ENCODE results near the gene CCDC60. TPM values are rescaled to one million over a fixed set of nuclear protein-coding genes. Genes with fewer than 3 reads are reported as not detected.
A peak's percentile ranks its signal among the peaks of the same experiment; 100 is the strongest.

CCDC60 gene
- total and polyA plus RNA-seq, 2 donors from 2014 or later: not detected

DNA sequence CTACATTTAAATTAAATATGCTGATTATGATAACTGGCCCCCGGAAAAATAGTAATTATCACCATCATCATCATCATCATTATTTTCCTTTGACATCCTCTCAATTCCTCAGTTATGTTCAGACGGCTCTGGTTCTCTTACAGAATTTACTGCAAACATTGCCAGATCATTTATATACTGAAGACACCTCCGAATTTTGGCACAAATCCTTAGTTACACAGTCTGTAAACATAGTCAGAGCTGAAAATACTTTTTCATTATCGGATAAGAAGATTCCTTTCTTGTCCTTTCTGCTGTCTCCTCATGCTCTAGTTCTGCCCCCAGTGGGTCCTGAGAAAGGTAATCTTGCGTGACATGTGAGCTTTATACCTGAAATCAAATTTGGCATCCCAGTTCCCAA is 40.3 kb upstream of the CCDC60 start:
- TF ChIP-seq, protein P1, sequence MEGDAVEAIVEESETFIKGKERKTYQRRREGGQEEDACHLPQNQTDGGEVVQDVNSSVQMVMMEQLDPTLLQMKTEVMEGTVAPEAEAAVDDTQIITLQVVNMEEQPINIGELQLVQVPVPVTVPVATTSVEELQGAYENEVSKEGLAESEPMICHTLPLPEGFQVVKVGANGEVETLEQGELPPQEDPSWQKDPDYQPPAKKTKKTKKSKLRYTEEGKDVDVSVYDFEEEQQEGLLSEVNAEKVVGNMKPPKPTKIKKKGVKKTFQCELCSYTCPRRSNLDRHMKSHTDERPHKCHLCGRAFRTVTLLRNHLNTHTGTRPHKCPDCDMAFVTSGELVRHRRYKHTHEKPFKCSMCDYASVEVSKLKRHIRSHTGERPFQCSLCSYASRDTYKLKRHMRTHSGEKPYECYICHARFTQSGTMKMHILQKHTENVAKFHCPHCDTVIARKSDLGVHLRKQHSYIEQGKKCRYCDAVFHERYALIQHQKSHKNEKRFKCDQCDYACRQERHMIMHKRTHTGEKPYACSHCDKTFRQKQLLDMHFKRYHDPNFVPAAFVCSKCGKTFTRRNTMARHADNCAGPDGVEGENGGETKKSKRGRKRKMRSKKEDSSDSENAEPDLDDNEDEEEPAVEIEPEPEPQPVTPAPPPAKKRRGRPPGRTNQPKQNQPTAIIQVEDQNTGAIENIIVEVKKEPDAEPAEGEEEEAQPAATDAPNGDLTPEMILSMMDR (IDR thresholded peaks at IDR 0.05; ENCODE audit: borderline replicate concordance, extremely low read depth, insufficient read depth): no peak
- intact Hi-C loops (cut with DNase I): no loop called here
- DNase-seq: no peak

DNA sequence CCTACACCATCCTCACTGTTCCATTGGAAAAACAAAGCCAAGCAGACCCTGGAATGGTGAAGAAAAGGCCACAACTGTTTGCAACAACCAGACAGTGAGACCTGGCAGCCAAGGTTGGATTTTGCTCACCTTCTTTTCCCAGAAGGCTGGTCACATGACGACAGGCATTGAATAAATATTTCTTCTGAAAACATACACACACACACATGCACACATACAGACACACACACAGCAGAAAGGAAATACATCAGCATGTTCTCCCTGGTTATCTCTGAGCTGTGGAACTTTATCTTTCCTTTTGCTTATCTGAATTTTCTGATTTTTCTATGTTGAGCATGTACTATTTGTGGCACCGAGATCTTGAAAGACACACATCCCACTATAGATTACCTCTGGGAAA is 38.0 kb upstream of the CCDC60 start:
- intact Hi-C loops (cut with DNase I): no loop called here
- Histone ChIP-seq H3K27me3 (ENCODE audit: control insufficient read depth, insufficient read depth, low read length) (no peaks in the 10 kb centered on the region), H3K36me3 (ENCODE audit: control insufficient read depth in 2 of 3, insufficient read depth in 3 of 3, low read length in 3 of 3) (no peaks in the 10 kb centered on the region), H3K4me3 (ENCODE audit: low read length in 3 of 3) (no peak overlapping the region), H3K9me3 (ENCODE audit: control insufficient read depth in 2 of 3, insufficient read depth in 1 of 3, low read length in 3 of 3) (no peaks in the 10 kb centered on the region), H3K4me1 (ENCODE audit: control insufficient read depth in 2 of 3, insufficient read depth in 2 of 3, low read depth in 1 of 3, low read length in 3 of 3) (no peaks in the 10 kb centered on the region), H3K9ac (ENCODE audit: low read length in 3 of 3) (no peak overlapping the region), H3K27ac (ENCODE audit: low read depth in 2 of 2, low read length in 2 of 2) (no peak overlapping the region)
- DNase-seq: peak in 1 of 5 donors; percentile 22
- TF ChIP-seq, protein P1 (IDR thresholded peaks at IDR 0.05; ENCODE audit: borderline replicate concordance, extremely low read depth, insufficient read depth): no peak
- no peak for FAIRE-seq

More for the DNA sequence above, 40.3 kb upstream of the CCDC60 start:
- Histone ChIP-seq H3K9ac (ENCODE audit: low read length in 3 of 3) (no peak overlapping the region), H3K4me3 (ENCODE audit: low read length in 3 of 3) (no peak overlapping the region), H3K9me3 (ENCODE audit: control insufficient read depth in 2 of 3, insufficient read depth in 1 of 3, low read length in 3 of 3) (no peaks in the 10 kb centered on the region), H3K36me3 (ENCODE audit: control insufficient read depth in 2 of 3, insufficient read depth in 3 of 3, low read length in 3 of 3) (no peaks in the 10 kb centered on the region), H3K4me1 (ENCODE audit: control insufficient read depth in 2 of 3, insufficient read depth in 2 of 3, low read depth in 1 of 3, low read length in 3 of 3) (no peaks in the 10 kb centered on the region), H3K27ac (ENCODE audit: low read depth in 2 of 2, low read length in 2 of 2) (no peak overlapping the region), H3K27me3 (ENCODE audit: control insufficient read depth, insufficient read depth, low read length) (no peaks in the 10 kb centered on the region)
- FAIRE-seq: no peak

DNA sequence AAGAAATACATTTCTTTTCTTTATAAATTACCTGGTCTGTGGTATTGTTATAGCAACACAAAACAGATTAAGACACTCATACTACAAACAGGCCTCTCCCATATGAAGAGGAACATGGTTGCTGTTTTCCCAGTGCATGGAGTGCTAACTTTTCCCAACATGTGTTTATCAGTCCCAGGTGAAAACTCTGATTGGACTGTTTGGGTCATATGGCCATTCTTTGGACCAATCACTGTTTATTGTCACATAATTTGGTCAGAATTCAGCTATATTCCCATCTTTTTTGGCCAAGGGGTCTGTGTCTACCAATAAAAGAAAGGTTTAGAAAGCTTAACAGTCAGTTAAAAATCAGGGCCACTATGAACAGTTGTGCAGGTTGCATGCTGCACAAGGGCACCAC is 35.4 kb upstream of the CCDC60 start:
- no peaks in the 10 kb centered on the region for H3K27me3 ChIP-seq (ENCODE audit: control insufficient read depth, insufficient read depth, low read length)
- TF ChIP-seq, protein P1 (IDR thresholded peaks at IDR 0.05; ENCODE audit: borderline replicate concordance, extremely low read depth, insufficient read depth): no peak
- no peak overlapping the region for H3K4me3 ChIP-seq (ENCODE audit: low read length in 3 of 3)
- no peak overlapping the region for H3K9ac ChIP-seq (ENCODE audit: low read length in 3 of 3)
- no peaks in the 10 kb centered on the region for H3K4me1 ChIP-seq (ENCODE audit: control insufficient read depth in 2 of 3, insufficient read depth in 2 of 3, low read depth in 1 of 3, low read length in 3 of 3)
- H3K36me3 ChIP-seq (ENCODE audit: control insufficient read depth in 2 of 3, insufficient read depth in 3 of 3, low read length in 3 of 3): no peaks in the 10 kb centered on the region
- FAIRE-seq: no peak
- no peak overlapping the region for H3K27ac ChIP-seq (ENCODE audit: low read depth in 2 of 2, low read length in 2 of 2)
- DNase-seq: no peak
- no peaks in the 10 kb centered on the region for H3K9me3 ChIP-seq (ENCODE audit: control insufficient read depth in 2 of 3, insufficient read depth in 1 of 3, low read length in 3 of 3)
- intact Hi-C loops (cut with DNase I): no loop called here

DNA sequence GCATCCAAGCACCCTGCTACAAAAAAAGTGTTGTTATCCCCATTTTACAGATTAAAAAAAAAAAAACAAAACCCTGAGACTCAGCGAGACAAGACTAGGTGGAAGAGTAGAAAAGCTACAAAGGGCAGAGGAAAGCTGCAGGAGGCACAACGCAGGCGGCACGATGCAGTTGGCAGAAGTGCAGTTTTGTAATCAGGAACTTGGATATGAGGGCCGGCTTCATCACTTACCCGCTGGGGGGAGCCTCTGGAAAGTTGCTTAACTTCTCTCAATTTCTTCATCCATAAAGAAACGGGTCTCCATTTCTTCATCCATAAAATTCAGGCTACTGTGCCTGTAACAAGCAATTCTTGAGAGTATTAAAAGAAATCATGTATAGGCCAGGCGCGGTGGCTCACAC is 33.1 kb upstream of the CCDC60 start:
- H3K36me3 ChIP-seq (ENCODE audit: control insufficient read depth in 2 of 3, insufficient read depth in 3 of 3, low read length in 3 of 3): no peaks in the 10 kb centered on the region
- H3K27ac ChIP-seq (ENCODE audit: low read depth in 2 of 2, low read length in 2 of 2): no peak overlapping the region
- DNase-seq (no peak), FAIRE-seq (no peak)
- no peaks in the 10 kb centered on the region for H3K4me1 ChIP-seq (ENCODE audit: control insufficient read depth in 2 of 3, insufficient read depth in 2 of 3, low read depth in 1 of 3, low read length in 3 of 3)
- no peak overlapping the region for H3K9ac ChIP-seq (ENCODE audit: low read length in 3 of 3)
- TF ChIP-seq, protein P1 (IDR thresholded peaks at IDR 0.05; ENCODE audit: borderline replicate concordance, extremely low read depth, insufficient read depth): no peak
- H3K4me3 ChIP-seq (ENCODE audit: low read length in 3 of 3): no peak overlapping the region
- no peaks in the 10 kb centered on the region for H3K27me3 ChIP-seq (ENCODE audit: control insufficient read depth, insufficient read depth, low read length)
- no peaks in the 10 kb centered on the region for H3K9me3 ChIP-seq (ENCODE audit: control insufficient read depth in 2 of 3, insufficient read depth in 1 of 3, low read length in 3 of 3)
- intact Hi-C loops (cut with DNase I): no loop called here

All from kidney (tissue), 14 donors.